ENCODE measurements around the gene MGAT5.
A peak's percentile ranks its signal among the peaks of the same experiment; 100 is the strongest.

The MGAT5 gene

GRCh38 chr2:134235510-134236144 is 18.2 kb upstream of the MGAT5 start:
- H3K4me1 ChIP-seq: peaks cover 6% of the 10 kb centered on the region
- no peak overlapping the region for H3K4me3 ChIP-seq
- no peaks in the 10 kb centered on the region for H3K27me3 ChIP-seq (ENCODE audit: low read depth)
- no peak for DNase-seq (ENCODE audit: low spot score in 2 of 2)
- in situ Hi-C loops (cut with MboI; ENCODE audit: low sequenced_read_pairs): loop anchor here (10.0 kb wide), 1 partner anchor 111 kb away; no protein-coding TSS in a partner anchor
- no peaks in the 10 kb centered on the region for H3K36me3 ChIP-seq (replicated peaks)
- no peaks in the 10 kb centered on the region for H3K9me3 ChIP-seq

GRCh38 chr2:134238371-134238770 is 15.5 kb upstream of the MGAT5 start:
- in situ Hi-C loops (cut with MboI; ENCODE audit: low sequenced_read_pairs): loop anchor here (10.0 kb wide), 1 partner anchor 114 kb away; no protein-coding TSS in a partner anchor
- Histone ChIP-seq H3K4me1 (peaks cover 6% of the 10 kb centered on the region), H3K36me3 (replicated peaks) (no peaks in the 10 kb centered on the region), H3K9me3 (no peaks in the 10 kb centered on the region), H3K27me3 (ENCODE audit: low read depth) (no peaks in the 10 kb centered on the region), H3K4me3 (no peak overlapping the region)
- no peak for DNase-seq (ENCODE audit: low spot score in 2 of 2)

- DNase-seq (ENCODE audit: low spot score in 2 of 2): no peak
- Histone ChIP-seq H3K4me3 (no peak overlapping the region), H3K36me3 (replicated peaks) (no peaks in the 10 kb centered on the region), H3K27me3 (ENCODE audit: low read depth) (no peaks in the 10 kb centered on the region), H3K9me3 (no peaks in the 10 kb centered on the region), H3K4me1 (peaks cover 6% of the 10 kb centered on the region)
- in situ Hi-C loops (cut with MboI; ENCODE audit: low sequenced_read_pairs): no loop called here
Observed at GRCh38 chr2:134240061-134240460, 13.8 kb upstream of the MGAT5 start.

GRCh38 chr2:134241911-134242310 is 12.0 kb upstream of the MGAT5 start:
- Histone ChIP-seq H3K4me1 (peaks cover 8% of the 10 kb centered on the region; the same call in 1 of the 2 replicates), H3K27me3 (ENCODE audit: low read depth) (no peaks in the 10 kb centered on the region), H3K4me3 (no peak overlapping the region), H3K36me3 (replicated peaks) (no peaks in the 10 kb centered on the region), H3K9me3 (no peaks in the 10 kb centered on the region)
- no peak for DNase-seq (ENCODE audit: low spot score in 2 of 2)
- in situ Hi-C loops (cut with MboI; ENCODE audit: low sequenced_read_pairs): no loop called here

- in situ Hi-C loops (cut with MboI; ENCODE audit: low sequenced_read_pairs): no loop called here
- Histone ChIP-seq H3K9me3 (no peaks in the 10 kb centered on the region), H3K27me3 (ENCODE audit: low read depth) (no peaks in the 10 kb centered on the region), H3K36me3 (replicated peaks) (no peaks in the 10 kb centered on the region), H3K4me1 (peaks cover 9% of the 10 kb centered on the region; the same call in 1 of the 2 replicates), H3K4me3 (no peak overlapping the region)
- DNase-seq (ENCODE audit: low spot score in 2 of 2): no peak
Observed at GRCh38 chr2:134243244-134243643, 10.6 kb upstream of the MGAT5 start.

- in situ Hi-C loops (cut with MboI; ENCODE audit: low sequenced_read_pairs): no loop called here
- DNase-seq (ENCODE audit: low spot score in 2 of 2): no peak
- H3K4me1 ChIP-seq: peaks cover 9% of the 10 kb centered on the region; the same call in 1 of the 2 replicates
- H3K9me3 ChIP-seq: no peaks in the 10 kb centered on the region
- H3K36me3 ChIP-seq (replicated peaks): no peaks in the 10 kb centered on the region
- no peak overlapping the region for H3K4me3 ChIP-seq
- no peaks in the 10 kb centered on the region for H3K27me3 ChIP-seq (ENCODE audit: low read depth)
Observed at GRCh38 chr2:134244086-134244485, 9.8 kb upstream of the MGAT5 start.

- in situ Hi-C loops (cut with MboI; ENCODE audit: low sequenced_read_pairs): no loop called here
- no peaks in the 10 kb centered on the region for H3K36me3 ChIP-seq (replicated peaks)
- H3K9me3 ChIP-seq: no peaks in the 10 kb centered on the region
- no peak for DNase-seq (ENCODE audit: low spot score in 2 of 2)
- no peak overlapping the region for H3K4me3 ChIP-seq
- no peaks in the 10 kb centered on the region for H3K27me3 ChIP-seq (ENCODE audit: low read depth)
- H3K4me1 ChIP-seq: peaks cover 9% of the 10 kb centered on the region; the same call in 1 of the 2 replicates
Observed at GRCh38 chr2:134244587-134244986, 9.3 kb upstream of the MGAT5 start.

GRCh38 chr2:134245340-134245984 is 8.4 kb upstream of the MGAT5 start:
- no peak overlapping the region for H3K4me3 ChIP-seq
- H3K9me3 ChIP-seq: no peaks in the 10 kb centered on the region
- H3K27me3 ChIP-seq (ENCODE audit: low read depth): no peaks in the 10 kb centered on the region
- no peaks in the 10 kb centered on the region; the same call in 1 of the 2 replicates for H3K36me3 ChIP-seq (replicated peaks)
- peak; percentile 38 to 87 for DNase-seq (ENCODE audit: low spot score in 2 of 2)
- in situ Hi-C loops (cut with MboI; ENCODE audit: low sequenced_read_pairs): no loop called here
- H3K4me1 ChIP-seq: peaks cover 9% of the 10 kb centered on the region; the same call in 1 of the 2 replicates

GRCh38 chr2:134246154-134246874 is 7.6 kb upstream of the MGAT5 start:
- peak in 1 of 2 experiments; percentile 9 for DNase-seq (ENCODE audit: low spot score in 2 of 2)
- no peaks in the 10 kb centered on the region for H3K27me3 ChIP-seq (ENCODE audit: low read depth)
- no peaks in the 10 kb centered on the region for H3K9me3 ChIP-seq
- H3K36me3 ChIP-seq (replicated peaks): no peaks in the 10 kb centered on the region; the same call in 1 of the 2 replicates
- peaks cover 9% of the 10 kb centered on the region; the same call in 1 of the 2 replicates for H3K4me1 ChIP-seq
- no peak overlapping the region for H3K4me3 ChIP-seq
- in situ Hi-C loops (cut with MboI; ENCODE audit: low sequenced_read_pairs): no loop called here

GRCh38 chr2:134247679-134248078 is 6.2 kb upstream of the MGAT5 start:
- in situ Hi-C loops (cut with MboI; ENCODE audit: low sequenced_read_pairs): no loop called here
- DNase-seq (ENCODE audit: low spot score in 2 of 2): no peak
- H3K4me1 ChIP-seq: peaks cover 9% of the 10 kb centered on the region; the same call in 1 of the 2 replicates
- H3K9me3 ChIP-seq: no peaks in the 10 kb centered on the region
- no peak overlapping the region for H3K4me3 ChIP-seq
- no peaks in the 10 kb centered on the region; the same call in 1 of the 2 replicates for H3K36me3 ChIP-seq (replicated peaks)
- no peaks in the 10 kb centered on the region for H3K27me3 ChIP-seq (ENCODE audit: low read depth)

GRCh38 chr2:134248913-134249312 is 5.0 kb upstream of the MGAT5 start:
- no peak overlapping the region for H3K4me3 ChIP-seq
- no peaks in the 10 kb centered on the region for H3K9me3 ChIP-seq
- in situ Hi-C loops (cut with MboI; ENCODE audit: low sequenced_read_pairs): no loop called here
- H3K36me3 ChIP-seq (replicated peaks): no peaks in the 10 kb centered on the region; the same call in 1 of the 2 replicates
- H3K27me3 ChIP-seq (ENCODE audit: low read depth): no peaks in the 10 kb centered on the region
- H3K4me1 ChIP-seq: peaks cover 9% of the 10 kb centered on the region; the same call in 1 of the 2 replicates
- DNase-seq (ENCODE audit: low spot score in 2 of 2): no peak

- no peaks in the 10 kb centered on the region for H3K27me3 ChIP-seq (ENCODE audit: low read depth)
- no peaks in the 10 kb centered on the region; the same call in 1 of the 2 replicates for H3K36me3 ChIP-seq (replicated peaks)
- in situ Hi-C loops (cut with MboI; ENCODE audit: low sequenced_read_pairs): no loop called here
- H3K4me3 ChIP-seq: no peak overlapping the region
- DNase-seq (ENCODE audit: low spot score in 2 of 2): no peak
- no peaks in the 10 kb centered on the region for H3K9me3 ChIP-seq
- H3K4me1 ChIP-seq: peaks cover 9% of the 10 kb centered on the region; the same call in 1 of the 2 replicates
Observed at GRCh38 chr2:134249755-134250154, 4.1 kb upstream of the MGAT5 start.

GRCh38 chr2:134250840-134251461 is 2.9 kb upstream of the MGAT5 start:
- no peaks in the 10 kb centered on the region; the same call in 1 of the 2 replicates for H3K36me3 ChIP-seq (replicated peaks)
- H3K9me3 ChIP-seq: no peaks in the 10 kb centered on the region
- in situ Hi-C loops (cut with MboI; ENCODE audit: low sequenced_read_pairs): no loop called here
- DNase-seq (ENCODE audit: low spot score in 2 of 2): no peak
- H3K27me3 ChIP-seq (ENCODE audit: low read depth): no peaks in the 10 kb centered on the region
- H3K4me1 ChIP-seq: peaks cover 9% of the 10 kb centered on the region; the same call in 1 of the 2 replicates
- no peak overlapping the region for H3K4me3 ChIP-seq

Measured in HAP-1 (cell line).